ENCODE results near the gene EZH1.

The EZH1 gene

DNA sequence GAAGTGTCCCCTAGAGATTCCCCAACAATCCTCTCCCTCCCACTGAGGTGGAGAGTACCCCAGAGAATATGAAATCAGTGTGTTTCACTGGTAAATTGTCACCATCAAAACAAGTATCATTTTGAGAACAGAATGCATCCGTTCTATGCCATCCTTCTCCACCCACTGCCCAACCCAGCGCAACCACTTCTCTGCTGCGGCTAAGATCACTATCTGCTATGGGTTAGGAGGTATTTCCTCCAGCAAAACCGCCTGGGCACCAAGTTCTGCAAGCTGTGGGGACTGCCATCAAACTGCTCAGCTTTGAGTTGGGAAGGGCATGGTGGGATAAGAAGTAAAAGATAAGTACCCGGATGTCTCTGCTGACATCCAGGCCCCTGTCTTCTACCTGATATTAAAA lies 38.1 kb downstream of the EZH1 start:
- peak; percentile 12 for DNase-seq

DNA sequence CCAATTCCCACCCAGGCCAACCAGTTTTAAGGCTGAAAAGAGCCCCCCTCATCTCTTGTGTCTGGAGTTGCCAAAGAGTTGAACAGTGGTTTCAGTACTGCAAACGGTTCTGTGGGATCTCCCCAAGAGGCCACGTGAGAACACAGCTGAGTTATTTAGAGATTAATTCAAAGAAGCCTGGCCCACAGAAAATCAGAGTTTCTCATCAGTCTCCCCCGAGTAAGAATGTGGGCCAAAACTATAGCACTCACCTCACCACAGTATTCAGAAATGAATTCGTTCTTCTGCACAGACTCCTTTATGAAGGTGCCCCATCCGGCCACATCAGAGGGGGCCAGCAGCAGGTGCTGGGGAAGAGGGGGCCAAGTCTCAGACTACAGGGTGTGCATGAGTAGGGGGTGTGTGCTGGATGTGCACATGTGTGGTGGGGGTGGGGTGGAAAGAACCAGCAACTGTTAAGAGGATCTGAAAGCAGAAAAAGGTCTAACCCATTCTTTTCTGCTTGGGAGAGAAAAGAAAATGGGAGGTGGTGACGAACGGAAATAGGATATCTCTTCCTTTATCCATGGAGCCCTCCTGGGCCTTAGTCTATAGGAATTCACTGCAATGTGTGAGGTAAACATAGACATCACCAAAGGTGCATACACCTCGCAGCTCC lies 39.9 kb downstream of the EZH1 start:
- no peak for DNase-seq

DNA sequence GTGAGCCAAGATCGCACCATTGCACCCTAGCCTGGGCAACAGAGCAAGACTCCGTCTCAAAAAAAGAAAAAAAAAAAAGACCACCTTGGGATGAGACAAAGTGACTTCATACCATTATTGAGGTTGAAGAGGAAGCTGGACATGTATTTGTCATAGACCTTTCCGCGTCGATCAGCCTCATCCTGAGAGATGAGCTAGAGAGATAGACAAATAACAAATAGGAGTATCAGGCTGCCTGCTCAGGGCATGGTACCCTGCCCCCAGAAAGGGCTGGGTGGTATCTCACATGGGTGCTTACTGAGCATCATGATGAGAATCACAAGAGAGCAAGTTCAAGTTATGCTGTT lies 40.4 kb downstream of the EZH1 start:
- DNase-seq, result no peak

DNA sequence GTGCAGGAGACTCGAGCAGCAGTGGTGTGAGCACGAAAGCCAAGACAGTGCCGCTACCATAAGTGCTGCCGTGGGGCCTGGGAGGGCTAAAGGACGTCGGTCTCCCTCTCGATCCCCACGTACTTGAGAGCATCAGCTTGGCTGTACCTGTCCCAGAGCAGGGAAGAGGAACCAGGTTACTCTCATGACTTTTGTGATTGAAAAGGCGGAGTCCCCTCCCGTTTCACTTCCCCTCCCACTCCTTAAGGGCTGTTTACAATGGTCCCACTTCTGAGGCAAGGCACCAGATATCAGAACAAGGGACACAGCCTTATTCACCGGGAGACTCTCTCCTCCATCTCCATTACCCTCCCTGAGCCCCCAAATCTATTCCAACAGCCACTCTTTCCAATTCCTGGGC lies 42.4 kb downstream of the EZH1 start:
- DNase-seq, result no peak

DNA sequence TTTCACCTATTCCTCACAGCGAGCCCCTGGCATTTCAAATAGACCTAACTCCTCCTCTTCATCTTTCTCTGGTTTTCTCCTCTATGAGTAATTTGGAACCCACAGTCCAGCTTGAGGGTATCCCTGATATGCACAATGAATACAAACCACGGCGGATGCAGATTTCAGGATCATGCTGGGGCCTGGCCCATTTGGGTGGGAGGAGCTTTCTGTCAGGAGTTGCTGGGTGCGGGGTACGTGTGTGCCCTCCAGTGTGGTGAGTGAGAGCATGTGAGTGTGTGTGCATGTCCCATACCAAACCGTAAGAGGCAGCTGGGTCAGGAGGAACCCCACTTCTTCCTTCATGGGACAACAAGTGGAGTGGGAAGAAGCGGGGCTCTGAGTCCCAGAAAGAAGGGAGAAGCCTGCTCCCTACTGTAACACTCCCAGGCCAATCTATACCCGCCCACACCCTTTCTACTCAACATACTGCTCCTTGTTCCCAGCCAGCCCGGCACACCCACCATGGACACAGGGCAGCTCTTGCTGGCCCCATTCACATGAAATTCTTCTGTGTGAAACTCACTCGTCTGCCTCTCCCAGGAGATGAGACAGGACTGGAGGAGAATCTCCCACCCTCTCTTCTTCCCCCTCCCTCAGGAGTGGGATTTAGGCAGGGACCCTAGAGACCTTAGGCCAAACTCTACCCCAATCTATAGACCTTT lies 44.1 kb downstream of the EZH1 start:
- DNase-seq, result no peak

DNA sequence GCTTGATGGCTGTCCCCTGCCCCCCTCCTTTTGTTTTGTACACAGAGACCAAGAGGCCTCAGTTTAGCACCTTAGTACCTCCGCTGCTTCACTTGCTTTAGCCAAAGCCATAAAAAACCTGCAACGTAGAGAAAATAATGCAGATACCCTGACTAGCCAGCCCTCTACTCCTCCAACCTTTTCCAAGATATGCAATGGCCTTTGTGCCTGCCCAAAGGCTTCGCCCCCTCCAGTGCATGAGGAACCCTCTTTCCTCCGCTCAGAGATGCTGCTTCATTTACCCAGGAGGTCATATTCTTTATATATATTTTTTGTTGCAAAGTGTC lies 45.5 kb downstream of the EZH1 start:
- no peak for DNase-seq

DNA sequence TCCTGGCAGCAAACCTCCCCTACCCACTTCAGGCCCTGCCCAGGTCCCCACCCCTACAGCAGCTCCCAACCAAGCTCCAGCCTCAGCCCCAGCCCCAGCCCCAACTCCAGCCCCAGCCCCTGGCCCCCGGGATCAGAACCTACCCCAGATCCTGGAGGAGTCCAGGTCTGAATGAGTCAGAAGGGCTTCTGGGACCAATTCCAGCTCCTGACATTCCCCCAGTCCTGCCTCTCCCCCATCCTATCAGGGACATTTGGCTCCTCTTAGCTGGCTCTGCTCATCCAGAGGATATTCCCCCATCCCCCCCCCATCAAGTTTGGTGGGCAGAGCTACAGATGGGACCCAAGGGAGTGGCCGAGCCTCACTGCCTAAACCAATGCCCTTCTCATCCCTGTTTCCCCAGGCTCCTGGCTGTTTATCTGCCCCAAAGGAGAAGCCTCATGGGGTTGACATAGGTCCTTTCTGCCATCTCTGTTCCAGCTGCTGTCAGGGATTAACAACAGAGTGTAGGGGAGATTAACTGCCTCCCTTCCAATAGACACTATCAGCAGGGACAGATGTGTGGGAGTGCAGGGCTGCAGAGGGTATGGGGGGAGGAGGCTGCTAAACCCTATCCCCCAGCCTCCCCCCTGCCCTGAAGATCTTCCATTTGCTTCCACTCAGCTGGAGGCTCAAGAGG lies 46.0 kb downstream of the EZH1 start:
- DNase-seq, result no peak

DNA sequence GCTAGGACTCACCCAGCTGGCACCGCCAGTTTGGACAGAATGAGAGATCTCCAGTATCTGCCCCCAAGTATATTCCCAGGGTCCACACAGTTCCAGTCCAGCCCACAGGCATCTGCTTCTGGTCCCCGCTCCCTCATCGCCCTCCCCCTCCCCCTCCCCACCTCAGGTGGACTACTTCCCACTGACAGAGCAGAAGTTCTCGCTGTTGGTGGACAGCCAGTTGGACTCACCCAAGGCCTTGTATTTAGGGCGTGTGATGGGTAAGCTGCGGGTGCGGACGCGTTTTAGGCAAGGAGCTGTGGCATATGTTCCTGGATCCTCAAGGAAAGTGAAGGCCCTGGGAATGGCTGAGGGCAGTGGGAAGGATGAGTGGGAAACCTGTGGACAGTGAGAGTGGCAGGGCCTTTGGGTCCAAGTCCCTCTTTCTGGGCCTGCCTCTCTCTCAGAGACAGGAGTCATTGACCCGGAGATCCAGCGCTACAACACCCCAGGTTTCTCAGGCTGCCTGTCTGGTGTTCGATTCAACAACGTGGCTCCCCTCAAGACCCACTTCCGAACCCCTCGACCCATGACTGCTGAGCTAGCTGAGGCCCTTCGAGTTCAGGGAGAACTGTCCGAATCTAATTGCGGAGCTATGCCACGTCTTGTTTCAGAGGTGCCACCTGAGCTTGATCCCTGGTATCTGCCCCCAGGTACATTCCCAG lies 47.6 kb downstream of the EZH1 start:
- no peak for DNase-seq

DNA sequence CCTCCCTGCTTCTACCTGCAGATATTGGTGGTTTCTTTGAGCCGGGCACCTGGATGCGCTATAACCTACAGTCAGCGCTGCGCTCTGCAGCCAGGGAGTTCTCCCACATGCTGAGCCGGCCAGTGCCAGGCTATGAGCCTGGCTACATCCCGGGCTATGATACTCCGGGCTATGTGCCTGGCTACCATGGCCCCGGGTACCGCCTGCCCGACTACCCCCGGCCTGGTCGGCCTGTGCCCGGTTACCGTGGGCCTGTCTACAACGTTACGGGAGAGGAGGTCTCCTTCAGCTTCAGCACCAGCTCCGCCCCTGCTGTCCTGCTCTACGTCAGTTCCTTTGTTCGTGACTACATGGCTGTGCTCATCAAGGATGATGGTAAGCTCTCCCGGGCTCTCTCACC lies 49.3 kb downstream of the EZH1 start:
- no peak for DNase-seq

DNA sequence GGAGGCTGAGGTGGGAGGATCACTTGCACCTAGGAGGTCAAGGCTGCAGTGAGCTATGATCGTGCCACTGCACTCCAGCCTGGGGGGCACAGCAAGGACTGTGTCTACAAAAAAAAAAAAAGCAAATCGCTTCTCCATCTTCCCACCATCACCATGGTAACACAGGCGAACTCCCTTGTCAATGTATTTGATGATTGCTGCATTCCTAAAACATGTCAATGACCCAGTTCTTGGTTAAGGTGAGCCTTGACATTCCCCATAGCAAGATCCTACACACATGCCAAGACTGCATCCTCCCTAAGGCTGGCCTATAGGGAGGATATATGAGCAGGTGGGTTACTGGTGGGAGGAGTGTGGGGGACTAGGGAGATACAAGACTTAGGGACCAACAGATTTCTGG lies 50.3 kb downstream of the EZH1 start:
- no peak for DNase-seq

DNA sequence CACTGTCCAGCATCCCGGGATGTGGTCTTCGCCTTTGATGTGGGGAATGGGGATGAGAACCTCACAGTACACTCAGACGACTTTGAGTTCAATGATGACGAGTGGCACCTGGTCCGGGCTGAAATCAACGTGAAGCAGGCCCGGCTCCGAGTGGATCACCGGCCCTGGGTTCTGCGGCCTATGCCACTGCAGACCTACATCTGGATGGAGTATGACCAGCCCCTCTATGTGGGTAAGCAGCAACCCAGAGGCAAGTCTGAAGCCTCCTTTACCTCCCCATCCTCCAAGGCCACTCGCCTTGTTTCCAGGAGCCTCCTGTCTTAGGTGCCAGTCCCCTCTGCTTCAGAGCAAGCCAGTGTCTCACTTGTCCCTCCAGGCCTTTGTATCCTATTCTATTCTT lies 52.4 kb downstream of the EZH1 start:
- DNase-seq, result no peak

DNA sequence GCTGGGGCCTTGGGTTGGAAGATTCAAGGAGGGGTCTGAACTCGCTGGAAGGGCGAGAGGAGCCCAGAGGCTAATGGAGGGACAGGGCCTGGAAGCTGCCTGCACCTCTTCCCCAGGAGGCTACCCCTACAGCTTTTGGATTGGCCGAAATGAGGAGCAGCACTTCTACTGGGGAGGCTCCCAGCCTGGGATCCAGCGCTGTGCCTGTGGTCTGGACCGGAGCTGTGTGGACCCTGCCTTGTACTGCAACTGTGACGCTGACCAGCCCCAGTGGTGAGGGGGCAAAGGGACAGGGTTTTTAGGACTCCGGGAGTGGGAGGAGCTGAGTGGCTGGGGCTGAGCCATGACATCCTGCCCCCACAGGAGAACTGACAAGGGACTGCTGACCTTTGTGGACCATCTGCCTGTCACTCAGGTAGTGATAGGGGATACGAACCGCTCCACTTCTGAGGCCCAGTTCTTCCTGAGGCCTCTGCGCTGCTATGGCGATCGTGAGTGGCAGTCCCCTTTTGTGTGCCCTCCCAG lies 53.8 kb downstream of the EZH1 start:
- DNase-seq, result no peak

DNA sequence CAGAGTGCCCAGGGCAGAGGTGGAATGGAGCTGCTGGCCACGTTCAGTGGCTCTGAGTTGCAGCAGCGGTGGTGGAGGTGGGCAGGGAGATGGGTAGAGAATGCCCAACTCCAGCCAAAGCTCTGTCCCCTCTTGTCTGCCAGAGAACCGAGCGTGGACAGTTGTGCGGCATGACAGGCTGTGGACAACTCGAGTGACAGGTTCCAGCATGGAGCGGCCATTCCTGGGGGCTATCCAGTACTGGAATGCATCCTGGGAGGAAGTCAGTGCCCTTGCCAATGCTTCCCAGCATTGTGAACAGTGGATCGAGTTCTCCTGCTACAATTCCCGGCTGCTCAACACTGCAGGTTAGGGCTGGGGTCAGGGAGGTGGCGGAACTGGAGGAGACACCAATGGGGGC lies 54.2 kb downstream of the EZH1 start:
- DNase-seq, result no peak

DNA sequence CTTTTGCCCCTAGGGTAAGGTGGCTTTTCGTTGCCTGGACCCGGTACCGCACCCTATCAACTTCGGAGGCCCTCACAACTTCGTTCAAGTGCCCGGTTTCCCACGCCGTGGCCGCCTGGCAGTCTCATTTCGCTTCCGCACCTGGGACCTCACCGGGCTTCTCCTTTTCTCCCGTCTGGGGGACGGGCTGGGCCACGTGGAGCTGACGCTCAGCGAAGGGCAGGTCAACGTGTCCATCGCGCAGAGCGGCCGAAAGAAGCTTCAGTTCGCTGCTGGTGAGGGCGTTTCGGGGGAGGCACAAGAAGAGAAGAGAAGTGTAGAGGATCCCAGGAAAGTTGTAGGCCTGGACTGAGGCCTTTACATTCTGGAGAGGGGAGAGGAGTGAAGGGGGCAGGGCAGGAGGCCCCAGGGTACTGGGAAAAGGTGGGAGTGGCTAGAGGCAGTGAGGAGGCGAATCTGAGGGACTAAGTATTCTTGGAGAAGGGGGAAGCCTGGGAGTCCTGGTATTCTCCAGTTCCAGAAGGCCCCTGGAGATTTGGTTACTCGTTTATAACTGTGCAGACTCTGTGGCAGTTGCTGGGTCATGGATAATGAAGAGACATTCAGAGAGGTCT lies 57.0 kb downstream of the EZH1 start:
- no peak for DNase-seq

DNA sequence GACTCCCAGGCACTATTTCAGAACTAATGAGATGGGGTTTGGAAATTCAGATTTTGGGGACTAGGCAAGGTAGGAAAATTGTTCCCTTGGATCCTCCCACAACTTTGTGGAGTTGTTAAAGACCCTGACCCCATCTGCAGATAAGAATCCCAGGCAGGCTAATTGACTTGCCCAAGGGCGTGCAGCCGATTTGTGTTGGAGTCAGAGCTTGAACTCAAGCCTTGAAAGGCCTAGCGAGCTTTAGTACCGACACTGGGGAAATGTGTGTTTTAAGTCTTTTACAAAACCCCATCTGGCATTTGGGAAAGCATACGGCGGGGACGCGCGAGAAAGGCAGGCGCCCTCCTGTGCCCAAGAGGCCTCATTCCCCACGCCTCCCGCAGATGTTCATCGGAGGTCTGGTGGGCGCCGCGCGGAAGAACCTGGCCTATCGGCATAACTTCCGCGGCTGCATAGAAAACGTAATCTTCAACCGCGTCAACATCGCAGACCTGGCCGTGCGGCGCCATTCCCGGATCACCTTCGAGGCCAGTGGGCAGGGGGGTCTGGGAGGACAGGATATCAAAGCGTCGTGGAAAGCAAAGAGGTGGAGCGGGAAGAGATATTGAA lies 58.2 kb downstream of the EZH1 start:
- DNase-seq, result no peak

DNA sequence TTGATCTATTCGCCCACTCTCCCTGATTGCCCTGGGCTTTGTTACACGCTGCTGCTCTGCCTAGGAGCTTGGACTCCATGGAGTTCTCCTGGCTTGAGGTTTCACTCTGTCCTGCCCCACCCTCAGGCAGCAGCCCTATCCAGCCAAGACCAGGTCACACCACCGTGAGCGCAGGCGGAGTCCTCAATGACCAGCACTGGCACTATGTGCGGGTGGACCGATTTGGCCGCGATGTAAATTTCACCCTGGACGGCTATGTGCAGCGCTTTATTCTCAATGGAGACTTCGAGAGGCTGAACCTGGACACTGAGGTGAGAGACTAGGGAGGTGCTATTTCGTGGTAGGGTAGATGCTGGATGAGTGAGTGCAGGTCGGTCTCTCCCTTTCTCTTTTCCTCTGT lies 59.0 kb downstream of the EZH1 start:
- DNase-seq, result no peak

DNA sequence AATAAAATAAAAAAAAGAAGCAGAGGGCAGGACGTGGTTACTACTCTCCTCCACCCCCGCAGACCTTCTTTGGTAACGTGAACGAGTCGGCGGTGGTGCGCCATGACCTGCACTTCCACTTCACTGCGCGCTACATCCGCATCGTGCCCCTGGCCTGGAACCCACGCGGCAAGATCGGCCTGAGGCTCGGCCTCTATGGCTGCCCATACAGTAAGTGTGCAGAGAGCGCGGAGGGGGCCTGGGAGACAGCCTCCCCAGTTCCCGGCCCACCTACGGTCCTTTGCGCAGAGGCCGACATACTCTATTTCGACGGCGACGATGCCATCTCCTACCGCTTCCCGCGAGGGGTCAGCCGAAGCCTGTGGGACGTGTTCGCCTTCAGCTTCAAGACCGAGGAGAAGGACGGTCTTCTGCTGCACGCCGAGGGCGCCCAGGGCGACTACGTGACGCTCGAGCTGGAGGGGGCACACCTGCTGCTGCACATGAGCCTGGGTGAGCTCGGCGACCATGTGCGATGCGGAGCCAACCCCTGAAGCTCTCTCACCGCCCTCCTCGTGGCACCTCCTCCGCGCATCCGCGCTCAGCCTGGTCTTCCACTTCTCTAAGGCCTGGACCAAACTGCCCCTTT lies 59.8 kb downstream of the EZH1 start:
- no peak for DNase-seq

DNA sequence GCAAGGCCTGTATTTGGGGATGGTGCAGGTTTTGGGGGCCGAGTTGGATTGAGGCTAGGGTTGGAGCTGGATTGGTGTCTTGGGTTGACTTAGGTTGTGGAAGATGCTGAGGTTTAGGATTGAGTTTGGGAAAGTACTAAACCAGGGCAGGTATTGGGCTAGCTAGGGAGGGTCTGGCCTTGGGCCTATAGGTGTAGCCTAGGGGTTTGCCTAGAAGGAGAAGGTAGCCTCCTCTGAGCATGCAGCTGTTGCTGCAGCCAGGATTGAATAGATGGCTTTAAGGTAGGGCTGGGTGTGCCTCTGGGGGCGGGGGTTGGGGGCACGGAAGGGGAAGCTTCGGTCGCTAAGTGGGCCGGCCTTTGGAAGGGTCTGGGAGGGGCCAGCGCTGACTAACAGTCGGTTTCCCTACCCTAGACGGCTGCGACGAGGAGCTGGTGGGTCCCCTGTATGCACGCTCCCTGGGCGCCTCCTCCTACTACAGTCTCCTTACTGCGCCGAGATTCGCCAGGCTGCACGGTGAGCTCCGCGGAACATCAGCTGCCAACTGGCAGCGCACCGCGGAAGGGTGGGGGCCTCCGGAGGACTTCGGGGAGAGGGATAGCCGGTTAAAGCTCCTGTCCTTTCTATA lies 61.3 kb downstream of the EZH1 start:
- no peak for DNase-seq

DNA sequence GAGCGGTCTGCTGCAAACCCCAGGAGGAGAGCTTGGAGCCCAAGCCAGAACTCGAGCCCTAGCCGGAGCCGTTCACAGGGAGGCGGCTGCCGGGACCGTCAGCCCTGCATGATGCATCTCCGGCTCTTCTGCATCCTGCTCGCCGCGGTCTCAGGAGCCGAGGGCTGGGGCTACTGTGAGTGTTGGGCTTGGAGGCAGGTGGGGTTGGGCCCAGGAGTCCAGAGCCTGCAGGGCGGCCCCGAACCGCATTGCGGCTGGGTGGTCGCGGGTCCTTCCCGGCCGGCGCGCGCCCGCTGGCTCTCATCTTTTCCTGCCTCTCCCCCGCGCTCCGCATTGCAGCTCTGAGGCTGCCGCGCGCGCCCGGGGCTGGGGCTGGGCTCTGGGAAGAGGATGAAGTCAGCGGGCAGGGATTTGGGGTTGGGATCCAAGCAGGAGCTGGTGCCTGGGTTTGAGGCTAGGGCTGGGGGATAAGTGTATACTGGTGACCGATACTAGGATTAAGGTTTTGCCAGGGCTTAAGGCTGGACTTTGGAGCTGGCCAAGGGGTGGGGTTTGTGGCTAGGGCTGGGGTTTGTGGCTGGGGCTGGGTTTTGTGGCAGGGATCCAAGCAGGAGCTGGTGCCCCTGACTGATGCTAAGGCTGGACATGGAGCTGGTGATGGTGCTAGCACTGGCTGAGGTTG lies 62.0 kb downstream of the EZH1 start:
- DNase-seq, result no peak

DNA sequence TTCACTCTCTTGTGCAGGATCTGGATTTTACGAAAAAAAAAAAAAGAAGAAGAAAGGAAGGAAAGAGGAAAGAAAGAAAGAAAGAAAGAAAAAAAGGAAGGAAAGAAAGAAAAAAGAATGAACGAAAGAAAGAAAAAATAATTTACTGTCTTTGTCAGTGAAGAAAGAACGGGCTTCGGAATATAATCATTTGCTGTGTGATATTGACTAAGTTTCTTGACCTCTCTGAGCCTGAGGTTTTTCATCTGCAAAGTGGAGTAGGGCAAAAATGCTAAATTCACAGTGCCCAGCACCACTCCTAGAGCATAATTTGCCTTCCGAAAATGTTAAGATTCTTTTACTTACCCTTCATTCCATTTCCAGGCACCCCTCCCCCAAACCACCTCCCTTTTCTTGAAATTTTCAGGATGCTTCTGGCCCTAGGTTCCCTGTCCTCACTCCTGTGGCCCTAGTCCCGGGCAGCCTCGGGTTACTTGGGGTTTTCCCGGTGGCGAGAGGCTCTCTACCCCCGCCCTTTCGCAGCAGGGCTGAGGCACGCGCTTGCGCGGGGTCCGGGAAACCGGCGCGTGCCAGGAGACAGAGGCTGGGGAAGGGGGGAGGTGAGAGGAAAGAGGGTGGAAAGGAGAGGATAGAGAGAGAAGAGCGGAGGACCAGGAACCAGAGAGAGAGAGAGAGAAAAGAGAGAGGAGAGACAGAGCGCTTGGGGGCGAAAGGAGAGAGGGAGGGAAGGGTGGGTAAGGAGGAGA lies 62.7 kb downstream of the EZH1 start, which contains the start of gene CNTNAP1:
Gene CNTNAP1 (plus strand): TSS at position 556 of the 746 bp plus-strand sequence. CDS start 299 bp downstream, outside the sequence.
- no peak for DNase-seq
